NCI-H146 treated with DMSO at 0.1 percent for 48 hours (cell line): ENCODE data around the gene VPS54.
A peak's percentile ranks its signal among the peaks of the same experiment; 100 is the strongest.

Experiments used
- DNase-seq: peaks from one replicate; lab custom pipeline; 2025; ENCODE audit not compliant: unreplicated experiment; lab: John Stamatoyannopoulos, UW

The VPS54 gene

GRCh38 chr2:64019083-64019974 lies at the start of gene VPS54:
VPS54 (minus strand) TSS chr2:64019428; CDS start chr2:63983999, 35,429 bp downstream.
- peak; percentile 46 for DNase-seq

DNA sequence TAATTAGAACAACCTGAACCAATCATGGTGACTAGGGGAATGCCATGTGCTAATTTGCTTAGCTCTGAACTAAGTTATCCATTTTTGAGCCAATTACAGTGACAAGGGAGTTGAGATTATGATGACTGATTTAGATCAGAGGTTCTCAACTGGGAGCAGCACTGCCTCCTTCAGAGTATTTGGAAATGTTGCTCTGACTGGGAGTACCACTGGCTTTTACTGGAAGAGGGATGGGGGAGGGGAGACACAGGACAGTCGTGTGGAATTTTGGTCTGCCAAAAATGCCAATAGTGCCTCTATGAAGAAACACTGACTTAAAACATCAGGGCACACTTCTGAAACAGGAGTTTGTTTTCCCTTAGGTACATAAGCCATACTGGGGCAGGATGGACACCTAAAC lies 48.1 kb upstream of the VPS54 start:
- DNase-seq, result no peak

DNA sequence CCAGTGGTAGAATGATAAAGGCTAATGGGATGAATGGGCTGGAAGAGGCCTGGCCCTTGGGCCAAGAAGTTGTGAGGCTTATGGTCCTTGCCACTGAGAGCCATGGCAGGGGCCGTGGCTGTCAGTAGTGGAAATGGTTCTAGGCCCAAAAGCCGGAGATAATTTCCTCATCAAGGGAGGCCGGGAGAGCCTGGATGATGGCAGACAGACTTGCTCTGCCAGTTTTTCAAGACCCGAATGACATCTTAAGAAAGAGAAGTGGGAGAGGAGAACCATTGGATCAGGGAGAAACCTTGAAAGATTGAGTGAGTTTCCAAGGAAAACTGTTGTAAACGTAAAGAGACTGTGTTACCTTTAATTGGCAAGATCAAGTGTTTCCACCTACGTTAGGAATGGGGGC lies 46.3 kb upstream of the VPS54 start:
- no peak for DNase-seq

GRCh38 chr2:64063924-64064331 lies 44.7 kb upstream of the VPS54 start:
- no peak for DNase-seq

- no peak for DNase-seq
These were observed 44.2 kb upstream of the VPS54 start for GRCh38 chr2:64063454-64063853.

GRCh38 chr2:64062840-64063239 lies 43.6 kb upstream of the VPS54 start:
- no peak for DNase-seq

DNA sequence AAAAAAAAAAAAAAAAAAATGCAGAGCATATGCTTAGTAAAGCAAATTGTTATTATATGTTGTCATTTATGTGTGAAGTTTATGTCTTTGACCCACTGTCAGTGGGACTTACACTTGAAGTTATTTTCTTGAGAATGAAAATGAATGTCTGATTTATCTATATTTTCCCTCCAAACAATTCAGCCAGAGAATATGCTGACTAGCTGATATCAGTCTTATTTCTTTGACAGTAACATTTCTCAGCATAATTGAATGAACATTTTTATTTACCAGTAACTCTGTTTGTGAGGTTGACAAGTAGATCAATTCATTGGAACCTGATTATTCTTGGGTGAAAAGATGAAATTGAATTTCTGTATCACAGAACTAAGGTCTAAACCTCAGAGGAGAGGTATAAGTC lies 40.0 kb upstream of the VPS54 start:
- no peak for DNase-seq

DNA sequence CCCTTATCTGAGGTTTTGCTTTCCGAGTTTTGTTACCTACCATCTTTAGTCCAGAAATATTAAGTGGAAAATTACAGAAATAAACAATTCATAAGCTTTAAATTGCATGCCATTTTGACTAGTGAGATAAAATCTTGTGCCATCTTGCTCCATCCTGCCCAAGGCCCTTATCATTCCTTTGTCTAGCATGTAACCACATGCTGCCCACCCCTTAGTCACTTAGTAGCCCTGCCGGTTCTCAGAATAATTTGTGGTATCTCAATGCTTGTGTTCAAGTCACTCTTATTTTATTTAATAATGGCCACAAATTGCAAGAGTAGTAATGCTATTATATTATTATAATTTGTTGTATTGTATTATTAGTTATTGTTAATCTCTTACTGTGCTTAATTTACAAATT lies 36.8 kb upstream of the VPS54 start:
- DNase-seq, result no peak

DNA sequence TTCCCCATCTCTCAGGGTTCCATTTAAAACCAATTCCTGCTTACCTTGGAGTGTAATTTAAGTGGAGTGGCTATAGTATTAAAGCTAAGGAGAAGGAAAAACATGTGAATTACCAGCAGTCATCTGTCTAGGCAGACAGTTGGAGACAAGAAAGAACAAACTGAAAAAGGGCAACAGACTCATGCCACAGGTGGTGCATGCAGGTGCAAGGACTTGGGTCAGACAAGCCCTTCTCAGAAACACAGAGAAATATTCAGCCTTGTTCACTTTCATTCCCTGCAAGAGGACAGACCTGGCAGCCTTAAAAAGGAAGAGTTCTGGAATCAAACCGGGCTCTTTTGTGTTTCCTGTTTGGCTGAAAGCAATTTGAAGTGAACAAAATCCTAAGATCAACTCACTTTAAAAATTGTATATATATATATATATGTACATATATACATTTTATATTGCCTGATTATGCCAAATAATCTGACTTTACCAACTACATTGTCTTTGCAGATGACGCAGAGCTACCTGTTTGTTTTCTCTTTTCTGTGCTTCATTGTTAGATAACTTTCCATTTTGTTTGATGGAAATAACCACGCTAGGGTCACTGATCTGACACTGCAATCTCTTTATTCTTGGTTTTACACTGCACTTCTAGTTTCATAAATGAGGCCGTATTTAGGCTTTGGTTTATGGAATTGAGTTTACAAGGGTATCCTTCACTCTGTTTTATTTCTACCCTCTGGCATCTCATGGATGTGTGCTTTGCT lies 35.1 kb upstream of the VPS54 start:
- no peak for DNase-seq

GRCh38 chr2:64052463-64053241 lies 33.4 kb upstream of the VPS54 start:
- no peak for DNase-seq

- DNase-seq, result peak; percentile 65
These were observed 30.5 kb upstream of the VPS54 start for GRCh38 chr2:64049633-64050220.

DNA sequence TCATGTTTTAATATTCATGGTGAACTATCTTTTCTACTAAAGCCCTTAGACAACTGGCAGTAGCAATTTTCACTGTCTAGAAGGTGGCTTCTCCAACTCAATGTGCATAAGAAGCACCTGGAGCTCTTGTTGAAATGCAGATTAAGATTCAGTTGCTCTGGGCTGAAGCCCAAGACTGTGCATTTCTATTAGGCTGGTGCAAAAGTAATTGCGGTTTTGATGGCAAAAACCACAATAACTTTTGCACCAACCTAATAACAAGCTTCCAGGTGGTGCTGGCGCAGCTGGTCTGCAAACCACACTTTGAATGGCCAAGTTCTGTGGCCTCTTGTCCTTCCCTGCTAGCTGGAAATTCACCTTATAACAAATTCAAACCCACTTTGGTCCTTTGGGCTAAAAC lies 26.7 kb upstream of the VPS54 start:
- no peak for DNase-seq

GRCh38 chr2:64040161-64040560 lies 20.9 kb upstream of the VPS54 start:
- DNase-seq, result no peak

DNA sequence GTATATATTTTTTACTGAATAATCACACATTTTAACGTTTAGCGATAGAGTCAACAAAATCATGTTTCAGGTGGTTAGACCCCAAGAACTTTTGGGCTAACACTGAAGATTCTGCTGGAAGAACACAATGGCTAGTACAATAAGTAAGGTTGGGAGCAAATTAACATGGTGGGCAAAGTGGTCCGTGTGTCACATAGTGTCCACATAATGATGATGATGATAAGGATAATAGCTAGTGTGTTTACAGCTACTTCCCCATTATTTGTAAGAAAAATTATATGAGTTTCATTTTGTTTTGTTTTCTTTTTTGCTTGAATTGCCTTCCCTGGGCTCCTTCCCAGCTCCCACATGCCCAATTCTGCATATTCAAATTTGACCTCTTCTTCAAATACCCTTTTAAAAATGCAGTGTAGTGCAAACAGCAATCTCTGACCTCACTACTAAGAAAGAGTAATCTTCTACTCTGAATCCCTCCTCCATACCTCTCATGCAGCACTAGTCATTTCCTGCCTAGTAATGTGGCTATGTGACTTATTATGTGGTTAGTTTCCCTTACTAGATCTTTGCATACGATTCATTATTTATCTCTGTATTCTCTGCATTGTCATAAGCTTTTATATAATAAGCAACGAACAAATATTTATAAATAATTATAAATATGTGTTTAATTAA lies 16.9 kb upstream of the VPS54 start:
- DNase-seq, result peak; percentile 21

- peak; percentile 46 for DNase-seq
These were observed 16.1 kb upstream of the VPS54 start for GRCh38 chr2:64035072-64035942.

DNA sequence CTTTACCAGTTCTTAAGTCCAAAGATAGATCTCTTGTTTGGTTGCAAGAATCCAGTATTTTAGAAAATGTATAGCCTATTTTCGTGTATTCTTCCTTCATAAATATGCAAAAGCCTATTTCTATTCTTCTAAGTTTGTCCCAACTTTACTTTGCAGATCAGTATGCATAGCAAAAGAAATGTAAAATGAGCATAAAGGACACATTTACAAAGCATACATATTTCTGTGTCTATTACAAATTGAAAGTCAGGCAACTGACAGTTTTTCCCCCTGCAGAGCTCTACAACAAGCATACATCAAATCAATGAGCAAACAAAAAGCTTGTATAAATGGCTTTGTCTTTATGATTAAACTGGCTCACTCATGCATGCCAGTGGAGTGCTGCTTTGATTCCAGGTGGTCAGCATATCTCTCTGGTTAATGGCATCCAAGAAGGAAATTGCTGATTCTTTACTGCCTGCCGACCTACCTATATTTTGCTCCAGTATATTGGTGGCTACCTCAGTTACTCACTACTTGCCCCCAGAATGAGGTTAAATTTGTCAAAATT lies 10.0 kb upstream of the VPS54 start:
- peak; percentile 95 for DNase-seq

- DNase-seq, result no peak
These were observed 6.5 kb upstream of the VPS54 start for GRCh38 chr2:64025741-64026140.

DNA sequence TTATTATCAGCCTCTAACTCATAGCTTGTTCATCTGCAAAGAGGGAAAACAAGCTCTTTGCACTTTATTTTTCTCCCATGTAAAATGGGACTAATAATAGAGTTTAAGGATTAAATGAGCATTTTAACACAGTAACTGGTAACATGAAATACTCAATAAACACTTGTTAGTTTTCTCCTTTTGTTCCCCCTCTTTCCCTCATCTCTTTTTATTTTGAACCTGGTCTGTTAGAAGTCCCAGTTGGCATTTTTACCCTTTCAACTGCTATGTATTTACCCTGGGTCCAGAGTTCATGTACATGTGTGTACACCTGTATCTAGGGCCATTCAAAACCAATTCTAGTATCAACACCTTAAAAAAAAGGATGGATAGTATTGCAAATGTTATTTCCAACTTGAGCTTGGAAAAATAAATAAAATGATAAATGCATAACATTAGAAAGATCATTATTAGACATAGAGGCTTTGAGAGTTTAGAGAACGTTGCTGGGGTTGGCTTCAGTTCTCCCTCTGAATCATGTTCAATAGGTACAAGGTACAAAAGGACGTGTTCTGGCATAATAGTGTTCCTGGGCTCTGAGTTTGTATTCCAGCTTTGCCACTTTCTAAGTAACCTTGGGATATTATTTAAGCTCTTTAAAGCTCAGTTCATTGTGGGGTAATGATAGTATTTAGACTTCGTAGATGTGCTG lies 5.2 kb upstream of the VPS54 start:
- DNase-seq, result no peak
